HG03159 (cell line): ENCODE data around the gene MLH1.

ENCODE experiments used
- ATAC-seq: cut with Tn5 transposase; IDR thresholded peaks from one replicate; pipeline ENCODE4 v1.9.1; 2021; ENCODE audit warnings: mild to moderate bottlenecking, moderate library complexity; ENCODE audit not compliant: unreplicated experiment

The MLH1 gene

GRCh38 chr3:36973139-36973538 is 20.2 kb upstream of the MLH1 start:
- no peak for ATAC-seq

DNA sequence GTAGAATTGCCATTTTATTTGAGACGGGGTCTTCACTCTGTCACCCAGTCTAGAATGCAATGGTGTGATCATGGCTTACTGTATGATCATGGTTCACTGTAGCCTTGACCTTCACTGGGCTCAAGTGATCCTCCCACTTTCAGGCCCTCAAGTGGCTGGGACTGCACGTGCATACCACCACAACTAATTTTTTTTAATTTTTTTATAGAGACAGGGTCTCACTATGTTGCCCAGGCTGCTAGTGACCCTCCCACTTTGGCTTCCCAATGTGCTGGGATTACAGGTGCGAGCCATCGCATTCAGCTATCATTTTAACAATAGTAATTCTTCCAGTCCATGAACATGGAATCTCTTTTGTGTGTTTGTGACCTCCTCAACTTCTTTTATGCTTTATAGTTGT is 12.3 kb upstream of the MLH1 start:
- ATAC-seq: no peak

- no peak for ATAC-seq
Observed at GRCh38 chr3:36988356-36988755, 5.0 kb upstream of the MLH1 start.

GRCh38 chr3:36989005-36989404 is 4.3 kb upstream of the MLH1 start:
- ATAC-seq: no peak

DNA sequence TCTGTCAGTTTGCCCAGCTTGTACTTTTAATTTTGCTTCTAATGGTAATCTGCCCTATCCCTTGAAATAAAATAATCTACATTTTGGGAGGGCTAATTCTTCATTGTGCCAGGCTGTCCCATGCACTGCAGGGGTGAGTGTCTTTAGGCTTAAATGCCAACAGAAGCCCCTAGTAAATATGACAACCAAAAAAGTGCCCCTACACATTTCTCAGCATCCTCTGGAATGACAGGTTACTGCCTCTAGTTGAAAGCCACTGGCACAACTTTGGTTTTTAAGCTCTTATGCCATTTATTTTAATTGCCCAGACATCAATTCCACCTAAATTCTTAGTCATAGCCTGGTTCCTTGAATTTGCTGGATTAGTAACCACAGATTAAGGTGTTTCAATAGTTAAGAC is 3.8 kb upstream of the MLH1 start:
- no peak for ATAC-seq

DNA sequence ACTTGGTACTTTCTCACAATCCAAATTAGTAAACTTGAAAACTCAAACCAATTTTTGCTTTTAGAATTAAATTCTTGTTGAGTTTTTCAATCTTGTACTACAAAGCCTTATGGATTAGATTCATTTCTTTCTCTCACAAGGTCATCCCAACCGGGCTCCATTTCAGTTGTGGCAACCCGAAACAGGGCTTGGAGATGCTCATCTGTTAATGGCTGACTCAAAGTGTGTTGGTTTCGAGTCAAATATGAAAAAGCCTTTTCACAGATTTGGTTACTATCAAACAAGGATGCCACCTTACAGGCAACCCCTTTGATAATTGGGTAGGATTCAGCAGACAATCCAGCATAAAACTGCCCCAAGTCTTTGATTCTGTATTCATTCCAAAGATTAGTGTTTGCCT is 2.2 kb upstream of the MLH1 start:
- no peak for ATAC-seq

DNA sequence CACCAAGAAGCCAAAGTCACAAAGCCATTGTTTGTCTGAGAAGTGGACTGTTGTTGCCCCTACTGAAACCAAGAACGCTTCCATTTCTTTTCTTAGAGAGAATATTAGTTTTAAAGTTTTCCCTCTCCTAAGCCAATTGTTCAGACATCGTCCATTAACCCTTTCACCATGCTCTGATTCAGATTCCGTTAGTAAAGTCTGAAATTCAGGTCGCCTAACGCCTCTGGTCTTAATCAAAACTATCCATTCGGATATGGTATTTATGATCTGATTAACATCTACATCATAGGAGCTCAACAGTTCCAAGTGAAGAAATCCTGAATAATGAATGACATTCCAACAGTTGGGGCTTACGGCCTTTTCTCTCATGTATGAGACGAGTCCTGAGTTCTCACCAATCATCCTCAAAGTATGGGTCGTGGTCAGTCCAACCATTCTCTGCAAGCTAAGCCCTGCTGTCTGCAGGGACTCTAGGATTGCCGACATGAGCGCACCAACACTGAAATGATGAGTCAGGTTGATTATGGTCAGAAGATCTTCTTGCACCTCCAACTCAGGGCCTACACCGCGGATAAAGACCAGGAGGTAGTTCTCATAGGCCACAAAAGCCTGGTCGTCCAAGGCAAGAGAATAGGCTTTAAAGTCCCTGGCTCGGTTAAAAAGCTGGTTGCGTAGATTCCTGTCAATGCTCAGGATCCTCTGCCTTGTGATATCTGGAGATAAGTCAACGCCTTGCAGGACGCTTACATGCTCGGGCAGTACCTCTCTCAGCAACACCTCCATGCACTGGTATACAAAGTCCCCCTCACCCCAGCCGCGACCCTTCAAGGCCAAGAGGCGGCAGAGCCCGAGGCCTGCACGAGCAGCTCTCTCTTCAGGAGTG is 1.2 kb upstream of the MLH1 start:
- no peak for ATAC-seq

- ATAC-seq: peak; percentile 83
Observed at GRCh38 chr3:36992806-36993325, 452 bp upstream of the MLH1 start, which contains the start of gene EPM2AIP1. TSS of gene EPM2AIP1 (minus strand) at chr3:36993131. CDS start at chr3:36993077, 54 bp downstream.

GRCh38 chr3:37014620-37015019 is 21.3 kb downstream of the MLH1 start:
- ATAC-seq: no peak

GRCh38 chr3:37015642-37016041 is 22.3 kb downstream of the MLH1 start:
- no peak for ATAC-seq

GRCh38 chr3:37016903-37017302 is 23.6 kb downstream of the MLH1 start:
- ATAC-seq: no peak

DNA sequence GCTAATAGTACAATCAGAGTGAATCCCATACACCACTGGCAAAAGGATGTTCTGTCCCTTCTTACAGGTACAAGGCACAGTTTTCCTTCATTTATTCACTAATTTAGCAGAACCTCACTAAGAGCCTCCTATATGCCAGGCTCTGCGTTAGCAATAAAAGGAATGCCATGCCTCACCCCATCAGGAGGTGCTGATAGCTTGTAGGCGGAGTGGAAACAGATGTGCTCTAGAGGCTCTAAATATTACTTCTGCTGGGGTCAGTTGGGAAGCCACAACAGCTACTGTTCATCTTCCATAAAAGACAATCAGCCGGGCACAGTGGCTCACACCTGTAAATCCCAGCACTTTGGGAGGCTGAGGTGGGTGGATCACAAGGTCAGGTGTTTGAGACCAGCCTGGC is 24.4 kb downstream of the MLH1 start:
- no peak for ATAC-seq

DNA sequence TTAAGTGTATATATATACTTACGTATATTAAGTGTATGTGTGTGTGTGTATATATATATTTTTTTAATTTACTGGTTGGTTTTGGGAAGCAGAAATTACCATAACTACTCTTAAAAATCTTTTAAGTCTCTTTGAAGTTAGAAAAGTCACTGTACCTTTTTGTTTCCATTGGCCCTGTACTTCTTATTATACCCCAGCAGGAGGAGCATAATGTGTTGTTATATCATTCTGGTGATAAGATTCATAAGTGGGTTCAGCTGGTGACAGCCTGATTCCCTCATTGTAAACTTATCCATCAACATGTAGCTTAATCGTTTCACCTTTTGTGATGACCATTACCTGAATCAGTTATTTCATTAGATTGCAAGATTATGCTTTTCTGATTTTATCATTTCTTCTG is 30.8 kb downstream of the MLH1 start:
- peak; percentile 54 for ATAC-seq

GRCh38 chr3:37024820-37025405 is 31.6 kb downstream of the MLH1 start:
- no peak for ATAC-seq

DNA sequence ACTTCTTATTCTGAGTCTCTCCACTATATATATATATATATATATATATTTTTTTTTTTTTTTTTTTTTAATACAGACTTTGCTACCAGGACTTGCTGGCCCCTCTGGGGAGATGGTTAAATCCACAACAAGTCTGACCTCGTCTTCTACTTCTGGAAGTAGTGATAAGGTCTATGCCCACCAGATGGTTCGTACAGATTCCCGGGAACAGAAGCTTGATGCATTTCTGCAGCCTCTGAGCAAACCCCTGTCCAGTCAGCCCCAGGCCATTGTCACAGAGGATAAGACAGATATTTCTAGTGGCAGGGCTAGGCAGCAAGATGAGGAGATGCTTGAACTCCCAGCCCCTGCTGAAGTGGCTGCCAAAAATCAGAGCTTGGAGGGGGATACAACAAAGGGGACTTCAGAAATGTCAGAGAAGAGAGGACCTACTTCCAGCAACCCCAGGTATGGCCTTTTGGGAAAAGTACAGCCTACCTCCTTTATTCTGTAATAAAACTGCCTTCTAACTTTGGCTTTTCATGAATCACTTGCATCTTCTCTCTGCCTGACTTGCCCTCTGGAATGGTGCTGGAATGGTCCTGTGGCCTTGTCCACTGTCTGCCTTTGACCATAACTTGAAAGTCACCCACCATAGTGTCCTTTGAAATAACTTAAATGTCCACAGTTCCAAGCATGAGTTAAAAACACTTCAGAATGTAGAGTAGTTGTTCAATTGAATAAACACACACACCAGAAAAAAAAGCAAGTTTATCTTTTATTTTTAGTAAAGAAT is 32.4 kb downstream of the MLH1 start:
- ATAC-seq: no peak

DNA sequence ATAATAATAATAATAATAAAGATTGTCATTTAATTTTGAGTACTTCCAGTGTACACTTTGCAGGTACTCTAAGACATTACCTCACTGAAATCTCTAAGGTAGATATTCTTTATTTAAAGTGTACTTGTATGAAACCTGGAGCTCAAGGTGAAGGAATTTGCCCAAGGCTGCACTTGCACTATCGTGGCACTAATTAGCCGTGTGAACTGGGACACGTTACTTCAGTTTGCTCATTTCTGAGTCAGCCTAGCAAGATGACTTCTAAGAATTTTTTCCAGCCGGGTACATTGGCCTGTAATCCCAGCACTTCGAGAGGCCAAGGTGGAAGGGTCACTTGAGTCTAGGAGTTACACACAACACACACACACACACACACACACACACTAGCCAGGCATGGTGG is 33.5 kb downstream of the MLH1 start:
- ATAC-seq: no peak

- ATAC-seq: no peak
Observed at GRCh38 chr3:37028329-37028728, 35.0 kb downstream of the MLH1 start.

GRCh38 chr3:37029111-37029510 is 35.8 kb downstream of the MLH1 start:
- no peak for ATAC-seq

GRCh38 chr3:37029516-37030163 is 36.3 kb downstream of the MLH1 start:
- ATAC-seq: no peak

DNA sequence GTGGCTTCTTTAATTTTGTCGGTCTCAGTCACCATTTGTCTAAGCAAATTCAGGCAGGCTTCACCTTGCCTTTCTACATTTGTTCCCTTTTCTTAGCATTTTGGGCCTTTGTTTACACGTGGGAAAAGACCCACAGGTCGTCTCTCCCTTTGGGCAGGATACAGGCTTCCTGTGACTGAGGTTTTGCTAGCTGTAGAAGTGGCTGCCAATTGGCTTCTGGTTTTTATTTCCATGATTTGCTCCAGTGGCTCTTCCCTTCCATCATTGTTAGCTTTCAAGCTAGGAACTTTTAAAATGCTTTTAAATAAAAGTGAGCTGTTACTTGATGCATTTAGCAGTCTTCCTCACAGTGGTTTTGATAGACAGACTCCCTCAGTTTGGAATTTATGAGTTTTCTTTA is 37.3 kb downstream of the MLH1 start:
- ATAC-seq: no peak

- ATAC-seq: no peak
Observed at GRCh38 chr3:37031096-37031682, 37.9 kb downstream of the MLH1 start.
